Colon (tissue), 2 donors: Measurements from ENCODE around the gene CLDN14.

Experiments
- FAIRE-seq: peaks from 2 replicates; lab custom pipeline; 2012; peaks lifted over from hg19 to GRCh38; lab: Jason Lieb, UNC
- donor health status: control.
- donor health status: control.

Gene CLDN14

GRCh38 chr21:36433059-36433709, 46.7 kb downstream of the CLDN14 start:
- FAIRE-seq: no peak

GRCh38 chr21:36431252-36431651, 48.7 kb downstream of the CLDN14 start:
- no peak for FAIRE-seq

GRCh38 chr21:36430841-36431240, 49.1 kb downstream of the CLDN14 start:
- FAIRE-seq: no peak

GRCh38 chr21:36429947-36430546, 49.9 kb downstream of the CLDN14 start:
- no peak for FAIRE-seq

DNA sequence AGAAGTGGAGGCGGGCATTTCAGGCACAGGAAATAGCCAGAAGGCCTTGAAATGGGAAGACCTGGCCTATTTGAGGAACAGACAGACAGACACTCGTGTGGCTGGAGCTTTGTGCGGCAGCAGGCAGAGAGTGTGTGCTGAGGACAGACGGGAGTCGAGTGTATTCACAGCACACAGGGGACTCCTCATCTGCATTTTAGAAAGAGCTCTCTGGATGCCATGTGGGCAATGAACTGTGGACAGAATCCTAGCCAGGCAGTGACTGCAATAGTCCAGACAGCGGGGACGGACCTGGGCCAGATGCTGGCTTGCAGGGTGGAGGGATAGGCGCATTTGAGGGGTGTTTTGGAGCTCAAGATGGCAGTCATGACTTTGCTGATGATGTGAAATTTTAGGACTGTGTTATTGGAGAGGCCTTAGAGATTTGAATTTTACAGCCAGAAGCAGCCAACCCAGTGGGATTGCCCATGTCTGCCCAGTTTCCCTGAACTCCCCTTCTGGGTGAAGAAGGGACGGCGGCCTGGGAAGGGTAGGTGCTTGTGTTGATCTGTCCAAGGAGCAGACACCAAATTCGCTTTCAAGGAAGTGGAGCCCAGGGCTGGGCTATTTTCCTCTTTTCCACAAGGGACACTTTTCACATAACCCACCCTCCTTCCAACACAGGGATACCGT, 51.0 kb downstream of the CLDN14 start:
- FAIRE-seq: no peak

DNA sequence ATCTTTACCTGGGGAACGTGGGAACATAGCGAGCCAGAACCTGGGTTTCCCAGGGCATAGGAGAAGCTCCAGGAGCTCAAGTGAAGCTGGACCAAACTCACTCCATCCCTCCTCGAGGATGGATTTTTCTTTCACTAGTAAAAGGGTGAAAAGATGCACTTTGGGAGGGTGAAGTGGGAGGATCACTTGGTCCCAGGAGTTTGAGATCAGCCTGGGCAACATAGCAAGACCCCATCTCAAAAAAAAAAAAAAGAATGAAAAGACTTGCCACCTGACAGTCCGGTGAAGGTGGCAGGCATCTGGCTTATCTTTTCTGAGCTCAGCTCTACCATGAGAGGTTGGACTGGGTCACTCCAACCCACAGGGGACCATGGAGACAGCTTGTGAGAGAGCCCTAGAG, 52.4 kb downstream of the CLDN14 start:
- FAIRE-seq: no peak

DNA sequence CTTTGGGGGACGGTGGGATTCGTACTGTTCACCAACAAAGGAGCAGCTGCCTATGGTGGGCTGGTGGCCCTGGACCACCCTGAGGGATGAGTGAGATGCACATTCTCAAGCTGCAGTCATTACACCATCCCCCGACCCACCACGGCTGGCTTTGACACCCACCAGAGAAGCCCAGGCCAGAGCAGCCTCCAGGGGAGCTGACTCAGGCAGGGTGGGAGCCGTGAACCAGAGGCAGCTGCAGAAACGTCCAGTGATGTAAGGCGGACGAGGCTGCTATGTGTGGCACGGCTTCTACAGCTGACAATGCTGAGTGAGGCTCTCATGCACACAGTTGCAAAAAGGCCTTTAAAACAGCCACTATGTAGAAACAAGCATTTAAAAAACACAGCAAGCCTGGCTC, 54.6 kb downstream of the CLDN14 start:
- no peak for FAIRE-seq

- FAIRE-seq: no peak
These were observed 55.3 kb downstream of the CLDN14 start for GRCh38 chr21:36424592-36424991.

DNA sequence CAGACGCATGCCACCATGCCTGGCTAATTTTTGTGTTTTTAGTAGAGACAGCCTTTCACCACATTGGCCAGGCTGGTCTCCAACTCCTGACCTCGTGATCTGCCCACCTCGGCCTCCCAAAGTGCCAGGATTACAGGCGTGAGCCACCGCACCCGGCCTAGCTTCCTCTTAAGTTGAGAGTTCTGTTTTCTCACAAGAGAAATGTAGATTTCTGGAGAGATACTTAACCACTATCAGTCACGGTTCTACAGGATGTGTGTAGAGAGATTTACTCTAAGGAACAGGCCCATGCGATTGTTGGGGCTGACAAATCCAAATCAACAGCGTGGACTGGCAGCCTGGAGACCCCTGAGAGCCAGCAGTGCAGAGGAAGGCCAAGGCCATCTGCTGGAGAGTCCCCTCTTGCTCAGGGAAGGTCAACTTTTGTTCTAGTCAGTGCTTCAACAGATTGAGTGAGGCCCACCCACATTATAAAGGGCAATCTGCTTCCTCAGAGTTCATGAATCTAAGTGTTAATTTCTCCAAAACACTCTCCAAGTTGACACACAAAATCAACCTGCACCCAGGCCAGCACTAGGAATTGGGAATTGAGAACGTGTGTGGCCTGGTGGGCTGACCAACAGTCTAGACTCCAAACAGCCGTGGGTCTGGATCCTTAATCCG, 56.0 kb downstream of the CLDN14 start:
- FAIRE-seq: no peak

GRCh38 chr21:36422279-36423098, 57.4 kb downstream of the CLDN14 start:
- FAIRE-seq: no peak

- no peak for FAIRE-seq
These were observed 59.2 kb downstream of the CLDN14 start for GRCh38 chr21:36420571-36421339.

DNA sequence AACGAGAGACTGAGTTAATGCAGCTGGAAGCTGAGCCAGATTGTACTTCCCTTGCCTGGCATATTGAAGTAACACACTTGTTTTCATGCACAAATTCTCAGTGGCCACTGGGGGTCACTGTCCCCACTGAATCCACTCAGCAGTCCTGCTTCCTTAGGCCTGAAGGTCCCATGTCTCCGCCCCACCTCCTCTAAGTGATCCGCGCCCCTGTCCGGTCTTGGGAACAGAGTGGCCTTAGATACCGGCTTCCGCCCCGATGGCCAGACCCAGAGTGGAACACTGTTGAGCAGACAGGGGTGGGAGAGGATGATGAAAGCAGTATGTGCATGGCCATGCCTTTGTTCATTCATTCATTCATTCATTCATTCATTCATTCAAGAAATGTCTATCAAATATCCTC, 59.9 kb downstream of the CLDN14 start:
- FAIRE-seq: no peak

- no peak for FAIRE-seq
These were observed 60.7 kb downstream of the CLDN14 start for GRCh38 chr21:36419241-36419640.

GRCh38 chr21:36415375-36415774, 64.5 kb downstream of the CLDN14 start:
- no peak for FAIRE-seq

GRCh38 chr21:36412916-36413315, 67.0 kb downstream of the CLDN14 start:
- no peak for FAIRE-seq

DNA sequence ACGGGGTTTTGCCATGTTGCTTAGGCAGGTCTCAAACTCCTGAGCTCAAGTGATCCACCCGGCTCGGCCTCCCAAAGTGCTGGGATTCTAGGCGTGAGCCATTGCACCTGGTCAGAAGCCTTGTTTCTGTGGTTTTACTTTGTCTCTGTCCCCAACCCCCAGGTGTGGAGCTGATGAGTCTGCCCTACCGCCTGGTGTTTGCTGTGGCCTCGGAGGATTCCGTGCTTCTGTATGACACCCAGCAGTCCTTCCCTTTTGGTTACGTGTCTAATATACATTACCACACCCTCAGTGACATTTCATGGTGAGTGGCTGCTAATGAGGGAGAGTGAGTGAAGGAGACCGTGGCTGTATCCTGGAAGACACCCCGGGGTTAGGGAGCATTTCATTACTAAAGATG, 68.6 kb downstream of the CLDN14 start:
- no peak for FAIRE-seq
